Measurements from ENCODE around the gene TNFRSF8. TPM values are rescaled to one million over a fixed set of nuclear protein-coding genes. Genes with fewer than 3 reads are reported as not detected.

The TNFRSF8 gene
- total and polyA plus RNA-seq, 2 of the 4 experiments (the other 2 are of a cell fraction) = under 0.01 to 0.31 TPM

GRCh38 chr1:12087797-12088314, 24.8 kb downstream of the TNFRSF8 start:
- no peak overlapping the region for H2BK15ac ChIP-seq (ENCODE audit: low read depth, low read length)
- no TSS peak for BruUV-seq (replicated peaks)
- TF ChIP-seq MXI1 (IDR thresholded peaks at IDR 0.05; ENCODE audit: borderline replicate concordance, low read depth, low read length) (no peak), FOS (IDR thresholded peaks at IDR 0.05; ENCODE audit: low read depth, low read length) (no peak), MAFK (IDR thresholded peaks at IDR 0.05; ENCODE audit: low read depth, low read length) (no peak), ELK1 (IDR thresholded peaks at IDR 0.05; ENCODE audit: borderline replicate concordance, low read depth, low read length) (no peak), CHD1 (IDR thresholded peaks at IDR 0.05; ENCODE audit: low read depth, low read length) (no peak), RAD21 (IDR thresholded peaks at IDR 0.05; ENCODE audit: low read length) (no peak)
- H2AFZ ChIP-seq (replicated peaks; ENCODE audit: low read length, poor library complexity) = no peak overlapping the region
- no peak overlapping the region for H3K18ac ChIP-seq (ENCODE audit: low read depth, low read length)
- WGBS, 2 experiments (ENCODE audit: extremely low coverage in 2 of 2, insufficient read length in 1 of 2) = 100% methylated on average over 2 of the region's 9 CpGs; no CpG with 5 or more reads in 1 of the 2 experiments
- H2BK20ac ChIP-seq (ENCODE audit: low read depth, low read length) = no peak overlapping the region
- H3K4me1 ChIP-seq (ENCODE audit: control insufficient read depth, insufficient read depth, low read length) = peaks cover 4% of the 10 kb centered on the region
- no peak overlapping the region for H2AK5ac ChIP-seq (ENCODE audit: low read depth, low read length)
- H3K4ac ChIP-seq (ENCODE audit: low read depth, low read length) = no peak overlapping the region
- no peaks in the 10 kb centered on the region for H3K36me3 ChIP-seq (ENCODE audit: control insufficient read depth, insufficient read depth, low read length)
- ATAC-seq (ENCODE audit: low read depth) = no peak
- no peaks in the 10 kb centered on the region for H4K20me1 ChIP-seq (ENCODE audit: insufficient read depth, low read length)
- DNase-seq = no peak
- intact Hi-C loops (cut with micrococcal nuclease) = no loop called here
- in situ Hi-C loops (cut with MboI; ENCODE audit: low sequenced_read_pairs) = no loop called here
- H4K5ac ChIP-seq (ENCODE audit: low read depth, low read length) = no peak overlapping the region
- H3K27ac ChIP-seq (ENCODE audit: insufficient read depth, low read length) = no peak overlapping the region
- dilution Hi-C loops (cut with HindIII; ENCODE audit: low sequenced_read_pairs, unreplicated experiment) = no loop called here
- H4K8ac ChIP-seq (ENCODE audit: low read depth in 2 of 2, low read length in 2 of 2) = no peak overlapping the region
- H3K4me3 ChIP-seq (ENCODE audit: insufficient read depth, low read depth, low read length) = no peak overlapping the region
- no peak overlapping the region for H3K23ac ChIP-seq (ENCODE audit: low read depth, low read length)
- H2AK9ac ChIP-seq (replicated peaks; ENCODE audit: low read depth, low read length, poor library complexity) = no peak overlapping the region
- ChIA-PET POLR2A (ENCODE audit: unreplicated experiment) (no interaction called here), CTCF (interaction anchor here (1.7 kb wide), 1 partner anchor 8 kb away, joined by 5 read pairs; no protein-coding TSS in a partner anchor)
- no peak overlapping the region for H3K9ac ChIP-seq (ENCODE audit: low read depth, low read length)
- H2BK120ac ChIP-seq (ENCODE audit: low read depth, low read length) = no peak overlapping the region
- H3K56ac ChIP-seq (ENCODE audit: extremely low read depth, insufficient read depth, low read length) = no peak overlapping the region
- H4K91ac ChIP-seq (ENCODE audit: insufficient read depth, low read depth, low read length) = no peak overlapping the region
- H3K9me1 ChIP-seq (ENCODE audit: insufficient read depth, low read length) = no peaks in the 10 kb centered on the region
- peaks cover 5% of the 10 kb centered on the region; the same call in 1 of the 2 replicates for H3K9me3 ChIP-seq (ENCODE audit: control insufficient read depth, insufficient read depth, low read length)
- no peaks in the 10 kb centered on the region for H3K79me1 ChIP-seq (ENCODE audit: low read depth in 1 of 2, low read length in 2 of 2)
- peaks cover 9% of the 10 kb centered on the region for H3K27me3 ChIP-seq (ENCODE audit: control insufficient read depth, insufficient read depth, low read length)
- H2BK5ac ChIP-seq (ENCODE audit: low read depth, low read length, poor library complexity, severe bottlenecking) = no peak overlapping the region
- no peak overlapping the region for H3K4me2 ChIP-seq (ENCODE audit: low read depth, low read length)
- no peak overlapping the region for H3K14ac ChIP-seq (replicated peaks; ENCODE audit: low read depth, low read length)

Data from IMR-90 (cell line).